Measurements from ENCODE around the gene CYP51A1. TPM values are rescaled to one million over a fixed set of nuclear protein-coding genes. Genes with fewer than 3 reads are reported as not detected.

Gene CYP51A1
- total RNA-seq, 1 donor from 2014 or later: 130 TPM

DNA sequence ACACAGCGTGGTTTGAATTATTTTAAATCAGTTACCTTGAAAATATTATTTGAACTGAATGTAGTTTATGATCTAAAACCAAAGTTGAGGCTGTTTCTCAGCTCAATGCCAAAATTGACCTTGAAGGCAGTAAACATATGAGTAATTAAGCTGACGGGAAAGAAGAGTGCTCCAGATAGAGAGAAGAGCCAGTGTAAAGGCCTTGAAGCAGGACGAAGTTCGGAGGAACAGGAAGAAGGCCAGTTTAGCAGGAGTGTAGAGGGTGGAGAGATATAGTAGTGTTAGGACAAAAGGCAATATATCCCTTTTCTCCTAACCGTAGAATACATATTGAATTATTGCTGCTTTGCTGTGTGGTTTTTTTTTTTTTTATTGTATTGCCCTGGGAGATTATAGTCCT is 63.2 kb downstream of the CYP51A1 start:
- Histone ChIP-seq H3K36me3 (peaks cover 16% of the 10 kb centered on the region), H3K4me1 (no peaks in the 10 kb centered on the region), H3K4me2 (no peak overlapping the region), H3K27ac (no peak overlapping the region), H4K20me1 (ENCODE audit: low read depth) (no peaks in the 10 kb centered on the region), H3K27me3 (no peaks in the 10 kb centered on the region), H3K4me3 (no peak overlapping the region), H3K9me3 (ENCODE audit: low read depth) (no peaks in the 10 kb centered on the region), H3K79me2 (ENCODE audit: low read depth) (no peaks in the 10 kb centered on the region), H3F3A (ENCODE audit: low read depth) (no peaks in the 10 kb centered on the region), H3K9ac (no peak overlapping the region), H2AFZ (replicated peaks) (no peak overlapping the region)
- no peak for DNase-seq (ENCODE audit: low spot score)
- Mint-ChIP-seq H3K36me3 (peaks cover 29% of the 10 kb centered on the region), H3K4me1 (no peaks in the 10 kb centered on the region), H3K27me3 (ENCODE audit: insufficient read depth, low read depth) (peaks cover 2% of the 10 kb centered on the region), H3K9me3 (no peaks in the 10 kb centered on the region), H3K4me3 (no peak overlapping the region), H3K27ac (no peak overlapping the region)
- TF ChIP-seq EZH2 (IDR thresholded peaks at IDR 0.05) (no peak), EZH2phosphoT487 (IDR thresholded peaks at IDR 0.05) (no peak)
- TF ChIP-seq, protein P1, sequence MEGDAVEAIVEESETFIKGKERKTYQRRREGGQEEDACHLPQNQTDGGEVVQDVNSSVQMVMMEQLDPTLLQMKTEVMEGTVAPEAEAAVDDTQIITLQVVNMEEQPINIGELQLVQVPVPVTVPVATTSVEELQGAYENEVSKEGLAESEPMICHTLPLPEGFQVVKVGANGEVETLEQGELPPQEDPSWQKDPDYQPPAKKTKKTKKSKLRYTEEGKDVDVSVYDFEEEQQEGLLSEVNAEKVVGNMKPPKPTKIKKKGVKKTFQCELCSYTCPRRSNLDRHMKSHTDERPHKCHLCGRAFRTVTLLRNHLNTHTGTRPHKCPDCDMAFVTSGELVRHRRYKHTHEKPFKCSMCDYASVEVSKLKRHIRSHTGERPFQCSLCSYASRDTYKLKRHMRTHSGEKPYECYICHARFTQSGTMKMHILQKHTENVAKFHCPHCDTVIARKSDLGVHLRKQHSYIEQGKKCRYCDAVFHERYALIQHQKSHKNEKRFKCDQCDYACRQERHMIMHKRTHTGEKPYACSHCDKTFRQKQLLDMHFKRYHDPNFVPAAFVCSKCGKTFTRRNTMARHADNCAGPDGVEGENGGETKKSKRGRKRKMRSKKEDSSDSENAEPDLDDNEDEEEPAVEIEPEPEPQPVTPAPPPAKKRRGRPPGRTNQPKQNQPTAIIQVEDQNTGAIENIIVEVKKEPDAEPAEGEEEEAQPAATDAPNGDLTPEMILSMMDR (IDR thresholded peaks at IDR 0.05): no peak

DNA sequence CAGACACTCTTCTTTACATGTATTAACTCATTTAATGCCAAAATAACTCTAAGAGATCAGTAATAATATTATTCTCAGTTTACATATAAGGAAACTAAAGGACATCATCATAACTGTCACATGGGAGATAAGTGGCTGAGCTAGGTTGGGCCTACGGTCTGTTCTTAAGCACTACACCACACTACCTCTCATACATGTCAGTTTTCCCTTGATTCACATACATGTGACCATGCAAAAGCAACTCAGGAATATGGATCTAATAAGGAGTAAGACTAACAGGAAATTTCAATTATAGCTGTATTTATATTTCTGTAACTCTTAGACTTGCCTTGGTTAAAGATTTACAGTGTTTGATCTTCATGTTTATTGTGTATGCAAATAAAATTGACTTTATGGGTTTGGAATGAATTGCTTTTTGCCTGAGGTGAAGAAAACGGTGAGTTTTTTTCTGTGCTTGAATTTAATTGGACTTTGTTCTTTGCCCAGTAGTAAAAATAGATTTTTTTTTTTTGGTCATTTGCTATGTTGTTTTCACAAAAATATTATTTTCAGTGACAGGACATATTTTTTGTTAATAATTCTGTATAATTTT is 69.7 kb downstream of the CYP51A1 start:
- Mint-ChIP-seq H3K36me3 (peaks cover 13% of the 10 kb centered on the region), H3K27ac (no peak overlapping the region), H3K27me3 (ENCODE audit: insufficient read depth, low read depth) (no peaks in the 10 kb centered on the region), H3K9me3 (no peaks in the 10 kb centered on the region), H3K4me1 (no peaks in the 10 kb centered on the region), H3K4me3 (no peak overlapping the region)
- no peak overlapping the region for H3K9ac ChIP-seq
- no peak for DNase-seq (ENCODE audit: low spot score)
- no peak overlapping the region for H2AFZ ChIP-seq (replicated peaks)
- H4K20me1 ChIP-seq (ENCODE audit: low read depth): no peaks in the 10 kb centered on the region
- H3F3A ChIP-seq (ENCODE audit: low read depth): no peaks in the 10 kb centered on the region
- no peaks in the 10 kb centered on the region for H3K9me3 ChIP-seq (ENCODE audit: low read depth)
- no peak overlapping the region for H3K27ac ChIP-seq
- H3K4me2 ChIP-seq: no peak overlapping the region
- H3K4me3 ChIP-seq: no peak overlapping the region
- TF ChIP-seq EZH2phosphoT487 (IDR thresholded peaks at IDR 0.05): no peak
- H3K36me3 ChIP-seq: peaks cover 4% of the 10 kb centered on the region
- H3K27me3 ChIP-seq: no peaks in the 10 kb centered on the region
- H3K79me2 ChIP-seq (ENCODE audit: low read depth): no peaks in the 10 kb centered on the region
- no peaks in the 10 kb centered on the region for H3K4me1 ChIP-seq

Other genes with a start within 250 kb of the CYP51A1 start
- 68.6 and 93.4 TPM in 2 replicates for gene AKAP9, start 193.6 kb downstream of the CYP51A1 start, total RNA-seq (ENCODE audit: low replicate concordance)
- gene LRRD1, start 44.7 kb upstream of the CYP51A1 start, total RNA-seq (ENCODE audit: low replicate concordance): not detected in 2 replicates
- 46.7 and 59.4 TPM in 2 replicates for gene KRIT1, start 111.4 kb upstream of the CYP51A1 start, total RNA-seq (ENCODE audit: low replicate concordance)
- 37.7 and 52.1 TPM in 2 replicates for gene ANKIB1, start 111.5 kb upstream of the CYP51A1 start, total RNA-seq (ENCODE audit: low replicate concordance)

Data from neural progenitor cell (in vitro differentiated cells).